ENCODE data around the gene PRLH. TPM values are rescaled to one million over a fixed set of nuclear protein-coding genes. Genes with fewer than 3 reads are reported as not detected.

Gene PRLH
- total RNA-seq, 2 donors from 2014 or later: not detected

DNA sequence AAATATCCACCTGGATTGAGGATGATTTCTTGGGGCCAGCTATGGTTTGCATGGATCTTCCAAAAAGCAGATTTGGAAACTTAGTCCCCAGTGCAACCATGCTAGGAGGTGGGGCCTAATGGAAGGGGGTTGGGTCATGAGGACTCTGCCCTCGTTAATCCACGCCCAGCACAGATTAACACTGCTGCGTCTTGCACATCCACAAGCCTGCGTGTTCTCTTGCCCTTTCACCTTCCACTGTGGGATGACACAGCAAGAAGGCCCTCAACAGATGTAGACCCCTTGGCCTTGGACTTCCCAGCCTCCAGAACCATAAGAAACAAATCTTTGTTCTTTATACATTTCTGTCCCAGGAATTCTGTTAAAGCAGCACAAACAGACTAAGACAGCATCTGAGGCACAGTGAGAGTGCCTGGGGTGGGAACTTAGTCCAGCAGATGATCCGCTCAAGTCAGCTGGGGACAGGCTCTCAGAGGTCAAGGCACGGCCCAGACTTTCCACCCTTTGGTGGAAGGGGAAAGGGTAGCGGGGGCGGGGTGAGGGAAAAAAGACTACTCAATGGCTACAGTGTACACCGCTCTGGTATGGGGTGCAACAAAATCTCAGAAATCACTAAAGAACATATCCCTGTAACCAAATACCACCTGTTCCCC lies 21.8 kb downstream of the PRLH start:
- H3K27ac ChIP-seq: peak overlapping the region in 1 of 4 donors; percentile 95
- no peaks in the 10 kb centered on the region for H3K36me3 ChIP-seq (replicated peaks in 1 of 2; ENCODE audit: insufficient read depth in 1 of 2, low read depth in 2 of 2)
- ATAC-seq (no peak), DNase-seq (peak in 1 of 4 donors; percentile 20)
- WGBS, 2 donors: 77 to 87% methylated on average over 9 of the region's 9 CpGs
- H3K4me1 ChIP-seq: peaks cover 60% of the 10 kb centered on the region
- no peaks in the 10 kb centered on the region for H3K9me3 ChIP-seq
- H3K27me3 ChIP-seq: no peaks in the 10 kb centered on the region
- H3K4me3 ChIP-seq: no peak overlapping the region
- TF ChIP-seq, protein P1, sequence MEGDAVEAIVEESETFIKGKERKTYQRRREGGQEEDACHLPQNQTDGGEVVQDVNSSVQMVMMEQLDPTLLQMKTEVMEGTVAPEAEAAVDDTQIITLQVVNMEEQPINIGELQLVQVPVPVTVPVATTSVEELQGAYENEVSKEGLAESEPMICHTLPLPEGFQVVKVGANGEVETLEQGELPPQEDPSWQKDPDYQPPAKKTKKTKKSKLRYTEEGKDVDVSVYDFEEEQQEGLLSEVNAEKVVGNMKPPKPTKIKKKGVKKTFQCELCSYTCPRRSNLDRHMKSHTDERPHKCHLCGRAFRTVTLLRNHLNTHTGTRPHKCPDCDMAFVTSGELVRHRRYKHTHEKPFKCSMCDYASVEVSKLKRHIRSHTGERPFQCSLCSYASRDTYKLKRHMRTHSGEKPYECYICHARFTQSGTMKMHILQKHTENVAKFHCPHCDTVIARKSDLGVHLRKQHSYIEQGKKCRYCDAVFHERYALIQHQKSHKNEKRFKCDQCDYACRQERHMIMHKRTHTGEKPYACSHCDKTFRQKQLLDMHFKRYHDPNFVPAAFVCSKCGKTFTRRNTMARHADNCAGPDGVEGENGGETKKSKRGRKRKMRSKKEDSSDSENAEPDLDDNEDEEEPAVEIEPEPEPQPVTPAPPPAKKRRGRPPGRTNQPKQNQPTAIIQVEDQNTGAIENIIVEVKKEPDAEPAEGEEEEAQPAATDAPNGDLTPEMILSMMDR (IDR thresholded peaks at IDR 0.05): no peak
- no peak for TF ChIP-seq POLR2A (IDR thresholded peaks at IDR 0.05)
- intact Hi-C loops (cut with DNase I): loop anchor here (10.0 kb wide), 1 partner anchor 157 kb away; no protein-coding TSS in a partner anchor

DNA sequence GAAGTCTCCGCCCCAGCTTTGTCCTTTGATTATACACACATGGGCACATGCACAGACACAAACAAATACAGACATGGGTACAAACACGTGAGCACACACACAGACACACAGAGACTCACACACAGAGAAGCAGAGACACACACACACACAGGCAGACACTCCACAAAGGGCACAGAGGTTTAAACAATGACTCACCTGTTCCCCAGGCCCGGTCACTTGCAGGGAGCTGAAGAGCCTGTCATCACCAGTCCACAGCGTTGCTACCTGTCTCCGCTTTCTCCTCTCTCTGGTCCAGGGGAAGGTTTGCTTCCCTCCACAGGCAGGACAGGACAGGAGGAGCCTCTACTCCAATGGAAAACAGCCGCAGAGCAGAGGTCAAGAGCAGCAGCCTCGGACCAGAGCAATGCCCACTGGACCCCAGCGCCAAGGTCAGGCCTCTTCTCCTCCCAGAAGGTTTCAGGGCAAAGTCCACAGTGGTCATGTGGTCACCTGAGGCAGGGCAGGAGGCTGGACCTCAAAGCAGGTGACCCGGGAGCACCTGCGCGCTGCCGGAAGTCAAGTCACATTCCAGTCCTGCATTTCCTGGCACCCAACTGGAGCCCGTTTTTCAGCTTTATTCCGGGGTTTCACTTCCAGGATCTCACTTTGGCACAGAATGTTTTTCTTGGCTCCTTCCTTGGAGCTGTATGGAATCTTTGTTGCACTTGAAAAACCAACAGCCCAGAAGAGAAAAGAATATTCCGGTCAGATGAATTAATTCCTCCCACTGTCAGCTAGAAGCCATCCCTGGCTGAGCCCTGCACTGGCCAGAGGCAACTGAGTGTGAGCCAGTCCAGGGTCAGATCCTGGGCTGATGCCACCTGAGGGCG lies 24.1 kb downstream of the PRLH start, which contains the start of gene RAB17:
Gene RAB17 (minus strand): TSS at position 463 of the 869 bp plus-strand sequence. CDS start 4,580 bp downstream, outside the sequence.
- peak within 1 kb of the TSS; percentile 90 to 95 (median 93) for H3K27ac ChIP-seq
- H3K27me3 ChIP-seq: no peaks in the 10 kb centered on the region
- intact Hi-C loops (cut with DNase I): no loop called here
- no peaks in the 10 kb centered on the region for H3K36me3 ChIP-seq (replicated peaks in 1 of 2; ENCODE audit: insufficient read depth in 1 of 2, low read depth in 2 of 2)
- ATAC-seq: peak; percentile 89
- DNase-seq: peak; percentile 87 to 94 (median 92)
- H3K4me1 ChIP-seq: peaks cover 79% of the 10 kb centered on the region
- no peaks in the 10 kb centered on the region for H3K9me3 ChIP-seq
- peak within 1 kb of the TSS; percentile 2 to 16 for H3K4me3 ChIP-seq
- TF ChIP-seq, protein P1 (IDR thresholded peaks at IDR 0.05): no peak
- TF ChIP-seq POLR2A (IDR thresholded peaks at IDR 0.05): peak; percentile 14 to 69 (median 66)
- WGBS, 2 donors: 7 to 10% methylated on average over 14 to 16 of the region's 16 CpGs

DNA sequence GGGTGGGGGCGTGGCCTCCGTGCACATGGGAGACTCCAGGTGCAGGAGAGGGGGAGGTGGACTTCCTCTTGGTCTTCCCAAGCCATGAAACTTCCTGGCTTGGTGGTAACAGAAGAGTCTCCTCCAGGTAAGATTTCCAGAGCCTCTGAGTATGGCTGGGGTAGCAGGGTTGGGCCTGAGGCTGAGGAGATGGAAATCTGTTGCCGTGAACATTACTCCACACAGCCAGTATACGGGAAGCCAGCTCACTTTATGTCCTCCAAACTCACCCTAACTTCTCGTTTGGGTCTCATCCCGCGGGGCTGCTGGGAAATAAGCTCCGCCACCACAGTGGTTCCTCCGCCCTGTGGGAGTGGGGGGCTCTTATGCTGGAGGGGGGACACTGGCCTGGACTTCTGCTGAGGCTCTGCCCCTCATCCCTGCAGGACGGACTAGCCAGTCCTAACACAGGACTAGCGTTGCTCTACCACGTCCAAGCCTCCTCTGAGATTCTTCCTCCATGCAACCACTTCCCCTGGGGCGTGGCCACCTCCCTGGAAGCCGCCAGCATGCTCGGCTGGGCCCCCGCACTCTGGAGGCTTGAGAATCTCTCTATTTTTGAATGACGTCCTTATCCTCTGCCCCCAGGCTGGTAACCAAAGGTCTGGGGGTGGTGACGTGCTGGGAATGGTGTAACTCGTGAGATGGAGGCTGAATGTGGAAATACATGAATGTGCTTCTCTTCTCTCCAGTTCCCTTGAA lies 24.9 kb downstream of the PRLH start:
- Histone ChIP-seq H3K36me3 (replicated peaks in 1 of 2; ENCODE audit: insufficient read depth in 1 of 2, low read depth in 2 of 2) (no peaks in the 10 kb centered on the region), H3K9me3 (no peaks in the 10 kb centered on the region), H3K27ac (peak overlapping the region; percentile 90 to 95 (median 93)), H3K4me1 (peaks cover 81% of the 10 kb centered on the region), H3K4me3 (peak overlapping the region in 1 of 2 donors; percentile 16), H3K27me3 (no peaks in the 10 kb centered on the region)
- WGBS, 2 donors: 23 to 34% methylated on average over 8 to 19 of the region's 19 CpGs
- intact Hi-C loops (cut with DNase I): no loop called here
- ATAC-seq (no peak), DNase-seq (peak; percentile 27 to 86 (median 85))
- no peak for TF ChIP-seq POLR2A (IDR thresholded peaks at IDR 0.05)
- TF ChIP-seq, protein P1 (IDR thresholded peaks at IDR 0.05): no peak

DNA sequence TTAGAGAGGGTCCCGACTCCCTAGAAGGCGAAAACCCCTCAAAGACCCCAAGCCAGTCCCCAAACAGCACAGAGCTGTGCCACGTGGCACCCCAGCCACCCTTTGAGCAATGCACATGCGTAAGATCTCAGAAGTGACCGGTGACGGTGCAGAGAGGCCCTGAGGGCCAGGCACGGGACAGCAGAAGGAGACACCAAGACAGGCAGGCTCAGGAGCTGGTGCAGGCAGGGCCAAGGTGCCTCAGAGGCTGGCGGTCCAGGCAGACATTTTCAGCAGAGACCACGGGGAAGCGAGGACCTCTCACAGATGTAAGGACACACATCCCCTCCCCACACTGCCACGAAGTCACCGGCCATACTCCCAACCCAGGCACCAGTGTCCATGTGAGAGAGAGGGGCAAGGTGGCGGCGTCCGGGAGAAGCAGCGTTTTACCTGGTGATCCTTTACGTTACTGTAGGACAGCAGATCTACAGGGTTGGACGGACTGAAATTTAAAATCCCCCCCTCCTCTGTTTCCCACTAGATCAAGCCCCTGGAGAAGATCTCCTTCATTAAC lies 26.1 kb downstream of the PRLH start:
- Histone ChIP-seq H3K4me1 (peaks cover 70% of the 10 kb centered on the region), H3K27me3 (no peaks in the 10 kb centered on the region), H3K27ac (peak overlapping the region in 2 of 4 donors; percentile 93 to 95), H3K9me3 (no peaks in the 10 kb centered on the region), H3K4me3 (no peak overlapping the region), H3K36me3 (replicated peaks in 1 of 2; ENCODE audit: insufficient read depth in 1 of 2, low read depth in 2 of 2) (no peaks in the 10 kb centered on the region)
- TF ChIP-seq, protein P1 (IDR thresholded peaks at IDR 0.05): no peak
- TF ChIP-seq POLR2A (IDR thresholded peaks at IDR 0.05): no peak
- 90 to 94% methylated on average over 15 to 17 of the region's 18 CpGs for WGBS, 2 donors
- ATAC-seq: no peak
- intact Hi-C loops (cut with DNase I): no loop called here
- DNase-seq: no peak

Data from body of pancreas (tissue), 4 donors.